ENCODE measurements around the gene ACADSB.

DNA sequence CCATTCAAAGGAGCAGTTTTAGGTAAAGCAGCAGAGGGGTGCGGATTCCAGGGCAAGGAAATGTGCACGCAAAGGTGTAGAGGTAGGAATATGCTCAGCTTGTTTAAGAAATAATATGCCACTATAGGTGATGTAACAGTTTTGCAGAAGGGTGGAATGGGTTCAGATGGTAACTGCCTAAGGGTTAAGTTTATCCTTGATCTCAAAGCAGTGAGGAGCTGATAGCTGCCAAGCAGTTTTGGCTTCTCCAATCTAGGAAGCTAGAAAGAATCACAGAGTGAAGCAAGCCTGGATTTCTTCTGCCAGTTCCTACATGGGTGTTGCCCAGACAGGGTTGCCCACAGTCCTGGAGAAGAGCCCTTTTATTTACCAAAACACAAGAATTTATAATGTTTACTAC lies 6.0 kb downstream of the ACADSB start:
- no peak for TF ChIP-seq MAX (IDR thresholded peaks at IDR 0.05; ENCODE audit: low read depth, low read length)
- no peak for TF ChIP-seq CTCF (IDR thresholded peaks at IDR 0.05 in 2 of 3, conservative IDR thresholded peaks at IDR 0.05 in 1 of 3; ENCODE audit: control insufficient read depth in 2 of 3, extremely low read depth in 1 of 3, insufficient read depth in 1 of 3, low read depth in 3 of 3, low read length in 3 of 3)
